GM12878 (cell line): ENCODE results near the gene ATRNL1. TPM values are rescaled to one million over a fixed set of nuclear protein-coding genes. Genes with fewer than 3 reads are reported as not detected.

ENCODE experiments used
- ATAC-seq: fragments of 200-7000 bp; cut with Tn5 transposase; 3 replicates; pipeline ENCODE4 v1.9.1; 2020; ENCODE audit warnings: mild to moderate bottlenecking, moderate library complexity
- BruUV-seq: library from RNA; stranded (reverse); fragments of 400-500 nt; replicated peaks from 2 replicates; lab custom pipeline; 2021; lab: Mats Ljungman, UMichigan
- CTCF ChIA-PET: fragments of 300-600 bp; sonication (Branson Sonifier 250); formaldehyde crosslinking; extraction: SDS; loops from one replicate; lab custom pipeline; 2021; ENCODE audit warnings: inconsistent platforms; lab: Yijun Ruan, JAX
- POLR2A ChIA-PET: fragments of 350-600 bp; formaldehyde crosslinking; extraction: SDS; loops from one replicate; lab custom pipeline; 2021; ENCODE audit warnings: inconsistent platforms; lab: Charles Lee
- RAD21 ChIA-PET: fragments of 300-600 bp; sonication (Branson Sonifier 250); formaldehyde crosslinking; loops from one replicate; lab custom pipeline; 2023; ENCODE audit warnings: antibody characterized with exemption; ENCODE audit not compliant: unreplicated experiment; lab: Charles Lee
- SMC1A ChIA-PET: fragments of 300-600 bp; sonication (Branson Sonifier 250); formaldehyde crosslinking; loops from one replicate; lab custom pipeline; 2023; ENCODE audit not compliant: unreplicated experiment, uncharacterized antibody; lab: Charles Lee
- DNase-seq: peaks from one replicate; pipeline ENCODE4 v3.0.0-alpha.2; 2011; ENCODE audit warnings: low read depth, low spot score
- FAIRE-seq: peaks from 3 replicates; lab custom pipeline; 2011; peaks lifted over from hg19 to GRCh38; lab: Jason Lieb, UNC
- H2AFZ ChIP-seq: 2 replicates; pipeline ENCODE4 v1.6.0; 2011; ENCODE audit warnings: low read depth, low read length, control low read depth; ENCODE audit not compliant: control insufficient read depth
- H3K27ac ChIP-seq: 2 replicates; pipeline ENCODE4 v1.5.1; 2011; ENCODE audit warnings: control low read depth; ENCODE audit not compliant: control insufficient read depth, insufficient read depth
- H3K27me3 ChIP-seq, 2 experiments: replicated peaks in 1 of 2; 2 replicates each; pipeline versions ENCODE4 v1.6.0 to v1.6.1; 2011; ENCODE audit warnings: low read length in 1 of 2; ENCODE audit not compliant: control insufficient read depth in 2 of 2, insufficient read depth in 2 of 2
- H3K36me3 ChIP-seq, 2 experiments: 2 replicates each; pipeline ENCODE4 v1.5.1; 2011; ENCODE audit warnings: low read length in 1 of 2; ENCODE audit not compliant: control insufficient read depth in 2 of 2, insufficient read depth in 2 of 2
- H3K4me1 ChIP-seq: 2 replicates; pipeline ENCODE4 v1.6.1; 2011; ENCODE audit warnings: mild to moderate bottlenecking, low read length, moderate library complexity, mixed read lengths; ENCODE audit not compliant: control insufficient read depth, insufficient read depth
- H3K4me2 ChIP-seq: 2 replicates; pipeline ENCODE4 v1.6.0; 2011; ENCODE audit warnings: control low read depth; ENCODE audit not compliant: control insufficient read depth, insufficient read depth
- H3K4me3 ChIP-seq: fragments of 200-600 bp; sonication (generic); 2 replicates; pipeline ENCODE4 v1.5.1; 2016
- H3K79me2 ChIP-seq: 2 replicates; pipeline ENCODE4 v1.6.0; 2011; ENCODE audit warnings: low read length; ENCODE audit not compliant: control insufficient read depth, insufficient read depth
- H3K9ac ChIP-seq: 2 replicates; pipeline ENCODE4 v1.8.0; 2011; ENCODE audit warnings: low read length, control low read depth, mixed read lengths; ENCODE audit not compliant: control insufficient read depth, insufficient read depth
- H3K9me3 ChIP-seq: replicated peaks from 3 replicates; pipeline ENCODE4 v1.5.1; 2011; ENCODE audit warnings: mild to moderate bottlenecking, low read length; ENCODE audit not compliant: control insufficient read depth, insufficient read depth
- H4K20me1 ChIP-seq: 2 replicates; pipeline ENCODE4 v1.6.0; 2011; ENCODE audit not compliant: control insufficient read depth, insufficient read depth
- CBX3 ChIP-seq: fragments of 200-600 bp; sonication (generic); IDR thresholded peaks from 2 replicates; pipeline ENCODE4 v1.6.1; 2016; ENCODE audit warnings: low read depth, borderline replicate concordance
- CHD4 ChIP-seq: fragments of 200-600 bp; sonication (generic); IDR thresholded peaks from 2 replicates; pipeline ENCODE4 v1.6.1; 2016; ENCODE audit warnings: mild to moderate bottlenecking
- E2F4 ChIP-seq: IDR thresholded peaks from 2 replicates; pipeline ENCODE4 v1.6.1; 2012; ENCODE audit warnings: low read depth, low read length, improper control_type of control experiment
- EGR1 ChIP-seq, 2 experiments: IDR thresholded peaks; 1 replicate in 1 of 2; 2 replicates in 1 of 2; pipeline ENCODE4 v1.6.1; 2011 to 2012; ENCODE audit warnings: low read depth in 2 of 2, low read length in 2 of 2, borderline replicate concordance in 1 of 2, mild to moderate bottlenecking in 1 of 2, moderate library complexity in 1 of 2
- FOS ChIP-seq: IDR thresholded peaks from 3 replicates; pipeline ENCODE4 v1.6.1; 2011; ENCODE audit warnings: borderline replicate concordance; ENCODE audit not compliant: insufficient read length; ENCODE audit errors: extremely low read depth
- NKRF ChIP-seq: fragments of 450-650 bp; conservative IDR thresholded peaks from 2 replicates; pipeline ENCODE4 v1.6.1; 2017; ENCODE audit warnings: mild to moderate bottlenecking, moderate library complexity
- RAD51 ChIP-seq: fragments of 450-650 bp; IDR thresholded peaks from 2 replicates; pipeline ENCODE4 v1.6.1; 2016; ENCODE audit warnings: moderate library complexity, mild to moderate bottlenecking, inconsistent platforms
- SMARCA5 ChIP-seq: fragments of 450-650 bp; IDR thresholded peaks from 2 replicates; pipeline ENCODE4 v1.6.1; 2017; ENCODE audit warnings: mild to moderate bottlenecking
- ZNF217 ChIP-seq: fragments of 450-650 bp; IDR thresholded peaks from 2 replicates; pipeline ENCODE4 v1.6.1; 2017; ENCODE audit warnings: antibody characterized with exemption, mild to moderate bottlenecking
- WGBS: methylation state at CpG from one replicate; pipeline ENCODE4 v1.1.6; 2016; ENCODE audit warnings: low lambda C conversion rate; ENCODE audit not compliant: insufficient replicate concordance, insufficient coverage; ENCODE audit errors: missing lambda C conversion rate; 5-methylcytosine and 5-hydroxymethylcytosine counted together
- in situ Hi-C: fragments of 300-500 bp; cut with MboI; formaldehyde crosslinking; loops from 9 replicates; pipeline ENCODE4 v1.14.3; 2018; ENCODE audit warnings: mixed read lengths
- intact Hi-C: fragments of 100-400 bp; cut with micrococcal nuclease; formaldehyde crosslinking; loops from one replicate; pipeline ENCODE4 v1.14.2; 2022; ENCODE audit not compliant: unreplicated experiment
- polyA plus RNA-seq, 11 experiments: library from polyadenylated mRNA; depleted of rRNA in 4 of 11; unstranded in 6 of 11; stranded (reverse) in 5 of 11; fragments of >200 nt; fragmentation: Nextera tagmentation in 4 of 11; fragmentation: Illumina TruSeq in 1 of 11; extraction: Ambion mirVana in 4 of 11; extraction: Trizol in 1 of 11; gene quantifications; 1 replicate in 1 of 11; 2 replicates in 10 of 11; pipeline versions ENCODE4 v1.2.1 to v1.2.3, GENCODE V29; 2011 to 2016; ENCODE audit warnings: inconsistent platforms in 2 of 11, missing spikeins in 2 of 11, low read depth in 1 of 11
- total RNA-seq, 4 experiments: library from RNA; depleted of rRNA in 3 of 4; stranded (reverse); fragments of >200 nt in 3 of 4; fragmentation: Illumina TruSeq in 1 of 4; extraction: Trizol in 1 of 4; gene quantifications; 2 replicates each; pipeline versions ENCODE4 v1.2.1 to v1.2.3, GENCODE V29; 2013 to 2021
- TF ChIP-seq, protein P1 (sequence below): fragments of 150-350 bp; IDR thresholded peaks from 2 replicates; pipeline ENCODE4 v1.6.1; 2016; ENCODE audit warnings: low read depth, low read length
- TF ChIP-seq, protein P2 (sequence below): fragments of 450-650 bp; formaldehyde crosslinking; IDR thresholded peaks from 2 replicates; pipeline ENCODE4 v1.5.0; 2022; ENCODE audit warnings: mild to moderate bottlenecking, missing genetic modification characterization

ATRNL1 gene
- total and polyA plus RNA-seq, 10 of the 15 experiments (the other 5 are each of a cell fraction or from before 2014, with no cell fraction given), result 0.03 to 1.4 (median 0.34) TPM

- no peak for DNase-seq
- no peak for FAIRE-seq
- Histone ChIP-seq H3K9ac (no peak overlapping the region), H3K4me2 (no peak overlapping the region), H3K27ac (no peak overlapping the region), H3K9me3 (no peaks in the 10 kb centered on the region), H4K20me1 (no peaks in the 10 kb centered on the region), H3K4me1 (no peaks in the 10 kb centered on the region), H2AFZ (no peak overlapping the region), H3K27me3 (no peaks in the 10 kb centered on the region), H3K79me2 (no peaks in the 10 kb centered on the region), H3K4me3 (no peak overlapping the region), H3K36me3 (no peaks in the 10 kb centered on the region)
- in situ Hi-C loops (no loop called here), intact Hi-C loops (no loop called here)
- SMC1A ChIA-PET, result no interaction called here
- POLR2A ChIA-PET, result no interaction called here
- CTCF ChIA-PET, result interaction anchor here (1.1 kb wide), 1 partner anchor 13 kb away, joined by 3 read pairs; no protein-coding TSS in a partner anchor
- ATAC-seq, result no peak
- RAD21 ChIA-PET, result no interaction called here
- no TSS peak for BruUV-seq
- WGBS, result 11% methylated on average over 2 of the region's 2 CpGs
- no peak for TF ChIP-seq RAD51
- TF ChIP-seq, protein P1, sequence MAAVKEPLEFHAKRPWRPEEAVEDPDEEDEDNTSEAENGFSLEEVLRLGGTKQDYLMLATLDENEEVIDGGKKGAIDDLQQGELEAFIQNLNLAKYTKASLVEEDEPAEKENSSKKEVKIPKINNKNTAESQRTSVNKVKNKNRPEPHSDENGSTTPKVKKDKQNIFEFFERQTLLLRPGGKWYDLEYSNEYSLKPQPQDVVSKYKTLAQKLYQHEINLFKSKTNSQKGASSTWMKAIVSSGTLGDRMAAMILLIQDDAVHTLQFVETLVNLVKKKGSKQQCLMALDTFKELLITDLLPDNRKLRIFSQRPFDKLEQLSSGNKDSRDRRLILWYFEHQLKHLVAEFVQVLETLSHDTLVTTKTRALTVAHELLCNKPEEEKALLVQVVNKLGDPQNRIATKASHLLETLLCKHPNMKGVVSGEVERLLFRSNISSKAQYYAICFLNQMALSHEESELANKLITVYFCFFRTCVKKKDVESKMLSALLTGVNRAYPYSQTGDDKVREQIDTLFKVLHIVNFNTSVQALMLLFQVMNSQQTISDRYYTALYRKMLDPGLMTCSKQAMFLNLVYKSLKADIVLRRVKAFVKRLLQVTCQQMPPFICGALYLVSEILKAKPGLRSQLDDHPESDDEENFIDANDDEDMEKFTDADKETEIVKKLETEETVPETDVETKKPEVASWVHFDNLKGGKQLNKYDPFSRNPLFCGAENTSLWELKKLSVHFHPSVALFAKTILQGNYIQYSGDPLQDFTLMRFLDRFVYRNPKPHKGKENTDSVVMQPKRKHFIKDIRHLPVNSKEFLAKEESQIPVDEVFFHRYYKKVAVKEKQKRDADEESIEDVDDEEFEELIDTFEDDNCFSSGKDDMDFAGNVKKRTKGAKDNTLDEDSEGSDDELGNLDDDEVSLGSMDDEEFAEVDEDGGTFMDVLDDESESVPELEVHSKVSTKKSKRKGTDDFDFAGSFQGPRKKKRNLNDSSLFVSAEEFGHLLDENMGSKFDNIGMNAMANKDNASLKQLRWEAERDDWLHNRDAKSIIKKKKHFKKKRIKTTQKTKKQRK, result no peak
- no peak for TF ChIP-seq EGR1 (IDR thresholded peaks at IDR 0.05; ENCODE audit: borderline replicate concordance in 1 of 2, low read depth in 2 of 2, low read length in 2 of 2)
- TF ChIP-seq, protein P2, sequence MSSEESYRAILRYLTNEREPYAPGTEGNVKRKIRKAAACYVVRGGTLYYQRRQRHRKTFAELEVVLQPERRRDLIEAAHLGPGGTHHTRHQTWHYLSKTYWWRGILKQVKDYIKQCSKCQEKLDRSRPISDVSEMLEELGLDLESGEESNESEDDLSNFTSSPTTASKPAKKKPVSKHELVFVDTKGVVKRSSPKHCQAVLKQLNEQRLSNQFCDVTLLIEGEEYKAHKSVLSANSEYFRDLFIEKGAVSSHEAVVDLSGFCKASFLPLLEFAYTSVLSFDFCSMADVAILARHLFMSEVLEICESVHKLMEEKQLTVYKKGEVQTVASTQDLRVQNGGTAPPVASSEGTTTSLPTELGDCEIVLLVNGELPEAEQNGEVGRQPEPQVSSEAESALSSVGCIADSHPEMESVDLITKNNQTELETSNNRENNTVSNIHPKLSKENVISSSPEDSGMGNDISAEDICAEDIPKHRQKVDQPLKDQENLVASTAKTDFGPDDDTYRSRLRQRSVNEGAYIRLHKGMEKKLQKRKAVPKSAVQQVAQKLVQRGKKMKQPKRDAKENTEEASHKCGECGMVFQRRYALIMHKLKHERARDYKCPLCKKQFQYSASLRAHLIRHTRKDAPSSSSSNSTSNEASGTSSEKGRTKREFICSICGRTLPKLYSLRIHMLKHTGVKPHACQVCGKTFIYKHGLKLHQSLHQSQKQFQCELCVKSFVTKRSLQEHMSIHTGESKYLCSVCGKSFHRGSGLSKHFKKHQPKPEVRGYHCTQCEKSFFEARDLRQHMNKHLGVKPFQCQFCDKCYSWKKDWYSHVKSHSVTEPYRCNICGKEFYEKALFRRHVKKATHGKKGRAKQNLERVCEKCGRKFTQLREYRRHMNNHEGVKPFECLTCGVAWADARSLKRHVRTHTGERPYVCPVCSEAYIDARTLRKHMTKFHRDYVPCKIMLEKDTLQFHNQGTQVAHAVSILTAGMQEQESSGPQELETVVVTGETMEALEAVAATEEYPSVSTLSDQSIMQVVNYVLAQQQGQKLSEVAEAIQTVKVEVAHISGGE (CRISPR knock-in tag), result no peak
- TF ChIP-seq SMARCA5, result no peak
- TF ChIP-seq NKRF, result no peak
- TF ChIP-seq CBX3, result no peak
- no peak for TF ChIP-seq FOS
- TF ChIP-seq E2F4, result no peak
- TF ChIP-seq ZNF217, result no peak
- no peak for TF ChIP-seq CHD4
Measured at GRCh38 chr10:115593060-115593459, 499.9 kb downstream of the ATRNL1 start.
